Thyroid gland (tissue), 4 donors: ENCODE data around the gene LETM1. TPM values are rescaled to one million over a fixed set of nuclear protein-coding genes. Genes with fewer than 3 reads are reported as not detected.
A peak's percentile ranks its signal among the peaks of the same experiment; 100 is the strongest.
"Not testable (repeated sequence)": the region's sequence is repeated elsewhere in the genome, so short reads cannot be mapped to it uniquely, and the experiment has no call there.

Experiments
- DNase-seq, 2 donors: peaks; one replicate each; pipeline ENCODE4 v3.0.0-alpha.2; 2019
- H3K27ac ChIP-seq, 3 donors: fragments of 200-600 bp; sonication (generic); 1 replicate in 2 of 3; 2 replicates in 1 of 3; pipeline ENCODE4 v1.5.1; 2016 to 2019; ENCODE audit warnings: mild to moderate bottlenecking in 1 of 3, moderate library complexity in 1 of 3
- H3K27me3 ChIP-seq: fragments of 200-600 bp; sonication (generic); one replicate; pipeline ENCODE4 v1.5.1; 2019
- H3K36me3 ChIP-seq, 2 donors: fragments of 200-600 bp; sonication (generic); one replicate each; pipeline ENCODE4 v1.5.1; 2016 to 2019
- H3K4me1 ChIP-seq, 2 donors: fragments of 200-600 bp; sonication (generic); one replicate each; pipeline ENCODE4 v1.5.1; 2017 to 2019
- H3K4me3 ChIP-seq, 3 donors: fragments of 200-600 bp; sonication (generic); replicated peaks in 1 of 3; 1 replicate in 2 of 3; 2 replicates in 1 of 3; pipeline ENCODE4 v1.5.1; 2016; ENCODE audit warnings: mild to moderate bottlenecking in 1 of 3
- H3K9me3 ChIP-seq: fragments of 200-600 bp; sonication (generic); one replicate; pipeline ENCODE4 v1.5.1; 2017
- CTCF ChIP-seq, 6 experiments: fragments of 200-600 bp in 3 of 6; fragments of 450-650 bp in 3 of 6; sonication (generic) in 3 of 6; IDR thresholded peaks; one replicate each; pipeline ENCODE4 v1.5.1; 2016 to 2019; ENCODE audit warnings: antibody characterized with exemption in 6 of 6, mild to moderate bottlenecking in 2 of 6, inconsistent platforms in 1 of 6, moderate library complexity in 1 of 6
- POLR2A ChIP-seq, 2 donors: fragments of 450-650 bp; IDR thresholded peaks; one replicate each; pipeline ENCODE4 v1.6.1; 2017; ENCODE audit warnings: antibody characterized with exemption in 2 of 2, mild to moderate bottlenecking in 2 of 2, moderate library complexity in 1 of 2
- WGBS, 2 donors: methylation state at CpG; one replicate each; pipeline ENCODE4 v1.1.5; 2017; 5-methylcytosine and 5-hydroxymethylcytosine counted together
- intact Hi-C: fragments of 100-400 bp; cut with DNase I; formaldehyde crosslinking; loops from one replicate; pipeline ENCODE4 v1.15.1; 2023
- total RNA-seq, 4 donors: library from RNA; depleted of rRNA; stranded (reverse); fragments of >200 nt; gene quantifications; one replicate each; pipeline ENCODE4 v1.2.3, GENCODE V29; 2016

Gene LETM1
- total RNA-seq, 4 donors from 2014 or later = 30.1 to 58.4 (median 49.0) TPM

GRCh38 chr4:1850276-1850675 lies 5.7 kb downstream of the LETM1 start:
- no peak overlapping the region for H3K4me3 ChIP-seq
- TF ChIP-seq POLR2A (IDR thresholded peaks at IDR 0.05) (no peak), CTCF (IDR thresholded peaks at IDR 0.05) (no peak)
- H3K27ac ChIP-seq = peak overlapping the region in 1 of 3 donors; percentile 24
- peaks cover 23 to 49% of the 10 kb centered on the region in 2 donors for H3K4me1 ChIP-seq
- H3K36me3 ChIP-seq = peaks cover 0 to 5% of the 10 kb centered on the region in 2 donors
- WGBS, 2 donors = 69% methylated on average over 3 to 10 of the region's 10 CpGs
- DNase-seq = peak; percentile 52 to 57
- no peaks in the 10 kb centered on the region for H3K27me3 ChIP-seq
- intact Hi-C loops = no loop called here
- H3K9me3 ChIP-seq = no peaks in the 10 kb centered on the region

GRCh38 chr4:1846580-1846979 lies 9.4 kb downstream of the LETM1 start:
- WGBS, 2 donors = 96 to 100% methylated on average over 2 of the region's 2 CpGs
- TF ChIP-seq POLR2A (IDR thresholded peaks at IDR 0.05) = no peak
- no peak for TF ChIP-seq CTCF (IDR thresholded peaks at IDR 0.05)
- DNase-seq = no peak
- peaks cover 17 to 30% of the 10 kb centered on the region in 2 donors for H3K4me1 ChIP-seq
- intact Hi-C loops = no loop called here
- H3K27ac ChIP-seq = no peak overlapping the region
- H3K9me3 ChIP-seq = no peaks in the 10 kb centered on the region
- no peaks in the 10 kb centered on the region for H3K27me3 ChIP-seq
- H3K36me3 ChIP-seq = peaks cover 5 to 7% of the 10 kb centered on the region in 2 donors
- H3K4me3 ChIP-seq = no peak overlapping the region

GRCh38 chr4:1844618-1845017 lies 11.3 kb downstream of the LETM1 start:
- H3K4me3 ChIP-seq, H3K27ac ChIP-seq, H3K9me3 ChIP-seq, intact Hi-C loops, H3K27me3 ChIP-seq, DNase-seq: not testable (repeated sequence)
- peaks cover 11 to 14% of the 10 kb centered on the region in 2 donors for H3K4me1 ChIP-seq
- WGBS, 2 donors = 95 to 96% methylated on average over 10 of the region's 10 CpGs
- peaks cover 13 to 22% of the 10 kb centered on the region in 2 donors for H3K36me3 ChIP-seq

GRCh38 chr4:1843852-1844251 lies 12.1 kb downstream of the LETM1 start:
- H3K4me1 ChIP-seq = peaks cover 11 to 14% of the 10 kb centered on the region in 2 donors
- no peak for DNase-seq
- no peaks in the 10 kb centered on the region for H3K9me3 ChIP-seq
- intact Hi-C loops = no loop called here
- H3K27ac ChIP-seq = no peak overlapping the region
- H3K36me3 ChIP-seq = peaks cover 13 to 29% of the 10 kb centered on the region in 2 donors
- WGBS, 2 donors = 72 to 83% methylated on average over 10 of the region's 10 CpGs
- no peak for TF ChIP-seq POLR2A (IDR thresholded peaks at IDR 0.05)
- no peak for TF ChIP-seq CTCF (IDR thresholded peaks at IDR 0.05)
- no peak overlapping the region for H3K4me3 ChIP-seq
- H3K27me3 ChIP-seq = no peaks in the 10 kb centered on the region

- WGBS, 2 donors = 62 to 82% methylated on average over 14 to 16 of the region's 17 CpGs
- Histone ChIP-seq H3K36me3 (peaks cover 21 to 38% of the 10 kb centered on the region in 2 donors), H3K4me1 (peaks cover 11 to 14% of the 10 kb centered on the region in 2 donors), H3K27me3 (no peaks in the 10 kb centered on the region), H3K27ac (peak overlapping the region in 1 of 3 donors; percentile 33), H3K4me3 (no peak overlapping the region), H3K9me3 (no peaks in the 10 kb centered on the region)
- TF ChIP-seq POLR2A (IDR thresholded peaks at IDR 0.05) (no peak), CTCF (IDR thresholded peaks at IDR 0.05) (no peak)
- intact Hi-C loops = no loop called here
- DNase-seq = peak; percentile 31 to 36
Observed at GRCh38 chr4:1842993-1843448, 12.9 kb downstream of the LETM1 start.
